Heart left ventricle (tissue), 16 donors: ENCODE data around the gene BTN3A1. TPM values are rescaled to one million over a fixed set of nuclear protein-coding genes. Genes with fewer than 3 reads are reported as not detected.

ENCODE experiments used
- ATAC-seq, 4 donors: fragments of 200-7000 bp; cut with Tn5 transposase; one replicate each; pipeline ENCODE4 v1.9.1; 2020 to 2022; ENCODE audit warnings: moderate library complexity in 4 of 4, mild to moderate bottlenecking in 3 of 4, moderate number of reproducible peaks in 1 of 4
- DNase-seq, 5 donors: peaks; one replicate each; pipeline ENCODE4 v3.0.0-alpha.2; 2020
- H3K27ac ChIP-seq, 12 donors: fragments of 200-600 bp; sonication (generic) in 4 of 12; one replicate each; pipeline versions ENCODE4 v1.5.0 to v1.8.0; 2016 to 2022; ENCODE audit warnings: mild to moderate bottlenecking in 2 of 12
- H3K27me3 ChIP-seq, 9 donors: fragments of 200-600 bp; sonication (generic) in 2 of 9; one replicate each; pipeline versions ENCODE4 v1.5.1 to v1.8.0; 2016 to 2022; ENCODE audit warnings: mild to moderate bottlenecking in 3 of 9
- H3K36me3 ChIP-seq, 9 donors: fragments of 200-600 bp; sonication (generic) in 2 of 9; one replicate each; pipeline versions ENCODE4 v1.5.0 to v1.8.0; 2018 to 2022; ENCODE audit warnings: mild to moderate bottlenecking in 2 of 9
- H3K4me1 ChIP-seq, 12 donors: fragments of 200-600 bp; sonication (generic) in 4 of 12; one replicate each; pipeline versions ENCODE4 v1.5.0 to v1.8.0; 2016 to 2022; ENCODE audit warnings: mild to moderate bottlenecking in 3 of 12
- H3K4me3 ChIP-seq, 12 donors: fragments of 200-600 bp; sonication (generic) in 4 of 12; one replicate each; pipeline versions ENCODE4 v1.5.0 to v1.8.0; 2017 to 2022; ENCODE audit warnings: mild to moderate bottlenecking in 9 of 12, moderate library complexity in 4 of 12
- H3K9me3 ChIP-seq, 12 donors: fragments of 200-600 bp; sonication (generic) in 4 of 12; one replicate each; pipeline versions ENCODE4 v1.5.0 to v1.8.0; 2016 to 2022; ENCODE audit warnings: mild to moderate bottlenecking in 1 of 12
- POLR2A ChIP-seq, 2 donors: fragments of 450-650 bp; IDR thresholded peaks; one replicate each; pipeline ENCODE4 v1.6.1; 2017; ENCODE audit warnings: antibody characterized with exemption in 2 of 2, mild to moderate bottlenecking in 2 of 2, moderate library complexity in 2 of 2
- WGBS, 4 donors: extraction: QIAGEN DNeasy Blood & Tissue Kit in 2 of 4; methylation state at CpG; one replicate each; pipeline versions ENCODE4 v1.1.5 to v1.1.7; 2013 to 2018; 5-methylcytosine and 5-hydroxymethylcytosine counted together
- intact Hi-C, 10 donors: fragments of 100-400 bp; cut with DNase I; formaldehyde crosslinking; loops; one replicate each; pipeline versions ENCODE4 v1.11.1 to v1.14.2; 2022
- polyA plus RNA-seq, 2 donors: library from polyadenylated mRNA; stranded (reverse); fragments of 200-250 nt; gene quantifications; one replicate each; pipeline ENCODE4 v1.2.3, GENCODE V29; 2013
- total RNA-seq, 9 donors: library from RNA; depleted of rRNA in 2 of 9; stranded (reverse); fragments of >200 nt in 2 of 9; fragmentation: NEBNext Ultra II Directional in 3 of 9; extraction: Animal tissue kit (Norgen Biotek cat#: 25700) in 3 of 9; gene quantifications; one replicate each; pipeline versions ENCODE4 v1.1.0 to v1.2.4, GENCODE V29; 2016 to 2023
- TF ChIP-seq, protein P1 (sequence below), 12 donors: fragments of 200-600 bp; sonication (generic) in 4 of 12; IDR thresholded peaks; one replicate each; pipeline versions ENCODE4 v1.5.0 to v1.8.0; 2018 to 2022; ENCODE audit warnings: antibody characterized with exemption in 12 of 12, mild to moderate bottlenecking in 5 of 12
- donor health status: ischemic (EF 13 %, LVEDD 7.1; RV severe dilation, severe dysfunction).
- donor health status: healthy with polysubstance abuse.
- donor health status: DM: no; HTN: yes; CAD: no.
- donor health status: DM: no; HTN: no; CAD: no.
- donor health status: ischemic (EF 25% LVEDD 6.9; RV normal size, moderate dysfunction).
- donor health status: ischemic (EF 25% LVEDD 5.7; RV mildly dilated, moderate dysfunction).
- donor health status: healthy.
- donor health status: DM: yes; HTN: yes; CAD: no.
- donor health status: ischemic (EF 35%, LVEDD 5.7; RV mildly dilated, moderate dysfunction).
- donor health status: nonischemic (EF 11% LVEDD 7.7; RV severe dilation, severe dysfunction).
- donor health status: DM: yes; HTN: yes; CAD: no.
- donor health status: PGD.
- donor health status: ischemic (EF 29% LVEDD 5.4; RV normal size, mild dysfunction).
- donor health status: nonischemic (EF 23%, LVEDD 6.1; RV moderate dilation, normal function).

Gene BTN3A1
- total and polyA plus RNA-seq, 11 donors: 3.1 to 47.6 (median 5.8) TPM

DNA sequence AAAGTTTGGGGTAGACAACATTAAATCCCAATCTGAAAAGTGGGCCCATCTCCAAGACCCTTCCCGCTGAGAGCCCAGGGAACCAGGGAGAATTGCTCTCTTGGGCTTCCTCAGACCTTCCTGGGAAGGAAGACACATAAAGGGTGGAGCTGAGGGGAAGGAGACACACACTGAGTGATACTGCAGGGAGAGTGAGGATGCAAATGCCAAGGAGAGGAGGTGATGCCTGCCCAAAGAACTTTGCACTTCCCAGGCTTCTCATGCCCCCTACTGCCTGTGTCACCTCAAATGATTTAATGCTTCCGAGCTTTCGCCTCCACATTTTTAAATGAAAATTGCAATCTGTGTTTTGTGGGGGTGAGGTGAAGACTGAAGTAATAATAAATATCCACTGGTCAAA lies 48.2 kb downstream of the BTN3A1 start:
- intact Hi-C loops: loop anchor here in 2 of 10 donors (5.0 to 10.0 kb wide), 2 partner anchors 45 to 83 kb away; partner anchors contain the start of genes BTN3A1 (in 1 of the 2) and BTN3A2 (in 1 of the 2)
- DNase-seq: no peak
- WGBS, 4 donors: 88 to 93% (median 93%) methylated on average over 3 of the region's 3 CpGs
- peaks cover 0 to 27% (median 5%) of the 10 kb centered on the region in 12 donors for H3K4me1 ChIP-seq
- ATAC-seq: no peak
- H3K36me3 ChIP-seq: peaks cover 0 to 65% (median 34%) of the 10 kb centered on the region in 9 donors
- no peaks in the 10 kb centered on the region for H3K27me3 ChIP-seq
- no peak overlapping the region for H3K4me3 ChIP-seq
- no peaks in the 10 kb centered on the region for H3K9me3 ChIP-seq
- TF ChIP-seq, protein P1, sequence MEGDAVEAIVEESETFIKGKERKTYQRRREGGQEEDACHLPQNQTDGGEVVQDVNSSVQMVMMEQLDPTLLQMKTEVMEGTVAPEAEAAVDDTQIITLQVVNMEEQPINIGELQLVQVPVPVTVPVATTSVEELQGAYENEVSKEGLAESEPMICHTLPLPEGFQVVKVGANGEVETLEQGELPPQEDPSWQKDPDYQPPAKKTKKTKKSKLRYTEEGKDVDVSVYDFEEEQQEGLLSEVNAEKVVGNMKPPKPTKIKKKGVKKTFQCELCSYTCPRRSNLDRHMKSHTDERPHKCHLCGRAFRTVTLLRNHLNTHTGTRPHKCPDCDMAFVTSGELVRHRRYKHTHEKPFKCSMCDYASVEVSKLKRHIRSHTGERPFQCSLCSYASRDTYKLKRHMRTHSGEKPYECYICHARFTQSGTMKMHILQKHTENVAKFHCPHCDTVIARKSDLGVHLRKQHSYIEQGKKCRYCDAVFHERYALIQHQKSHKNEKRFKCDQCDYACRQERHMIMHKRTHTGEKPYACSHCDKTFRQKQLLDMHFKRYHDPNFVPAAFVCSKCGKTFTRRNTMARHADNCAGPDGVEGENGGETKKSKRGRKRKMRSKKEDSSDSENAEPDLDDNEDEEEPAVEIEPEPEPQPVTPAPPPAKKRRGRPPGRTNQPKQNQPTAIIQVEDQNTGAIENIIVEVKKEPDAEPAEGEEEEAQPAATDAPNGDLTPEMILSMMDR (IDR thresholded peaks at IDR 0.05): no peak
- H3K27ac ChIP-seq: no peak overlapping the region

DNA sequence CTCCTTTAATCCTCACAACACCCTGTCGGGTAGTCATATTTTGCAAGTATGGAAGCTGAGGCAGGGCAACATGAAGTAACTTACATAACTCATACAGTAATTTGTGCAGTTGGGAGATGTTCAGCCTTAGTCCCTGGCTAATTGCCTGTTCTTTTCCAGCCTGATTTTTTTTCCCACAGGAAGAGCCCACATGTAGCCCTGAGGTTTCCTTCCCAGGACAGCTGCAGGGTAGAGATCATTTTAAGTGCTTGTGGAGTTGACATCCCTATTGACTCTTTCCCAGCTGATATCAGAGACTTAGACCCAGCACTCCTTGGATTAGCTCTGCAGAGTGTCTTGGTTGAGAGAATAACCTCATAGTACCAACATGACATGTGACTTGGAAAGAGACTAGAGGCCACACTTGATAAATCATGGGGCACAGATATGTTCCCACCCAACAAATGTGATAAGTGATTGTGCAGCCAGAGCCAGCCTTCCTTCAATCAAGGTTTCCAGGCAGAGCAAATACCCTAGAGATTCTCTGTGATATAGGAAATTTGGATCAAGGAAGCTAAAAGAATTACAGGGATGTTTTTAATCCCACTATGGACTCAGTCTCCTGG lies 50.7 kb downstream of the BTN3A1 start:
- ATAC-seq (no peak), DNase-seq (no peak)
- 62 to 76% (median 71%) methylated on average over 1 of the region's 1 CpG for WGBS, 4 donors
- Histone ChIP-seq H3K9me3 (no peaks in the 10 kb centered on the region), H3K27ac (no peak overlapping the region), H3K36me3 (peaks cover 0 to 47% (median 23%) of the 10 kb centered on the region in 9 donors), H3K4me1 (peaks cover 0 to 33% (median 9%) of the 10 kb centered on the region in 12 donors), H3K4me3 (no peak overlapping the region), H3K27me3 (no peaks in the 10 kb centered on the region)
- TF ChIP-seq, protein P1 (IDR thresholded peaks at IDR 0.05): no peak
- TF ChIP-seq POLR2A (IDR thresholded peaks at IDR 0.05): no peak
- intact Hi-C loops: loop anchor here in 2 of 10 donors (5.0 to 10.0 kb wide), 2 partner anchors 48 to 85 kb away; partner anchors contain the start of genes BTN3A1 (in 1 of the 2) and BTN3A2 (in 1 of the 2)

- no peaks in the 10 kb centered on the region for H3K9me3 ChIP-seq
- ATAC-seq (no peak), DNase-seq (no peak)
- peaks cover 0 to 42% (median 20%) of the 10 kb centered on the region in 12 donors for H3K4me1 ChIP-seq
- TF ChIP-seq POLR2A (IDR thresholded peaks at IDR 0.05): no peak
- TF ChIP-seq, protein P1 (IDR thresholded peaks at IDR 0.05): no peak
- H3K27me3 ChIP-seq: no peaks in the 10 kb centered on the region
- intact Hi-C loops: loop anchor here in 3 of 10 donors (5.0 to 10.0 kb wide), 4 partner anchors 32 to 87 kb away; partner anchors contain the start of genes BTN3A1 (in 1 of the 3) and BTN3A2 (in 1 of the 3)
- WGBS, 4 donors: 96 to 100% (median 97%) methylated on average over 1 of the region's 1 CpG
- no peak overlapping the region for H3K27ac ChIP-seq
- no peak overlapping the region for H3K4me3 ChIP-seq
- peaks cover 0 to 31% (median 13%) of the 10 kb centered on the region in 9 donors for H3K36me3 ChIP-seq
These were observed 52.6 kb downstream of the BTN3A1 start for GRCh38 chr6:26454631-26455030.

GRCh38 chr6:26455357-26455970 lies 53.4 kb downstream of the BTN3A1 start:
- Histone ChIP-seq H3K27ac (no peak overlapping the region), H3K4me3 (no peak overlapping the region), H3K27me3 (no peaks in the 10 kb centered on the region), H3K9me3 (no peaks in the 10 kb centered on the region), H3K36me3 (peaks cover 0 to 31% (median 14%) of the 10 kb centered on the region in 9 donors), H3K4me1 (peaks cover 0 to 50% (median 29%) of the 10 kb centered on the region in 12 donors)
- intact Hi-C loops: loop anchor here in 3 of 10 donors (5.0 to 10.0 kb wide), 3 partner anchors 33 to 67 kb away; partner anchors contain the start of gene BTN3A1 (in 1 of the 3)
- no peak for ATAC-seq
- TF ChIP-seq, protein P1 (IDR thresholded peaks at IDR 0.05): no peak
- TF ChIP-seq POLR2A (IDR thresholded peaks at IDR 0.05): no peak
- no peak for DNase-seq
- WGBS, 4 donors: 91 to 96% (median 93%) methylated on average over 3 of the region's 3 CpGs
